Chondrocyte (in vitro differentiated cells): Measurements from ENCODE around the gene TRIM56. TPM values are rescaled to one million over a fixed set of nuclear protein-coding genes. Genes with fewer than 3 reads are reported as not detected.
A peak's percentile ranks its signal among the peaks of the same experiment; 100 is the strongest.

Experiments used
- DNase-seq: peaks from one replicate; pipeline ENCODE4 v3.0.0; 2021; ENCODE audit warnings: mixed read lengths, low spot score
- H3K27ac Mint-ChIP-seq: one replicate; pipeline ENCODE4 v1.8.0; 2021; ENCODE audit warnings: mild to moderate bottlenecking, moderate library complexity, mixed read lengths; ENCODE audit not compliant: unreplicated experiment
- H3K27me3 Mint-ChIP-seq: 2 replicates; pipeline ENCODE4 v1.8.0; 2021; ENCODE audit warnings: low read depth, mixed read lengths
- H3K36me3 Mint-ChIP-seq: 2 replicates; pipeline ENCODE4 v1.8.0; 2021; ENCODE audit warnings: low read depth, mixed read lengths
- H3K4me1 Mint-ChIP-seq: 2 replicates; pipeline ENCODE4 v1.8.0; 2021; ENCODE audit warnings: low read depth, mild to moderate bottlenecking, mixed read lengths
- H3K4me3 Mint-ChIP-seq: one replicate; pipeline ENCODE4 v1.8.0; 2021; ENCODE audit warnings: mild to moderate bottlenecking, moderate library complexity, mixed read lengths; ENCODE audit not compliant: unreplicated experiment
- H3K9me3 Mint-ChIP-seq: 2 replicates; pipeline ENCODE4 v1.8.0; 2021; ENCODE audit warnings: low read depth, mixed read lengths
- total RNA-seq: library from RNA; stranded (reverse); gene quantifications from 3 replicates; pipeline ENCODE4 v1.2.1, GENCODE V29; 2021
- TF ChIP-seq, protein P1 (sequence below): fragments of 200-600 bp; sonication (generic); IDR thresholded peaks from 2 replicates; pipeline ENCODE4 v1.5.0; 2021; ENCODE audit warnings: antibody characterized with exemption, mild to moderate bottlenecking, moderate library complexity

TRIM56 gene
- total RNA-seq, 1 donor from 2014 or later: 30.4 TPM

DNA sequence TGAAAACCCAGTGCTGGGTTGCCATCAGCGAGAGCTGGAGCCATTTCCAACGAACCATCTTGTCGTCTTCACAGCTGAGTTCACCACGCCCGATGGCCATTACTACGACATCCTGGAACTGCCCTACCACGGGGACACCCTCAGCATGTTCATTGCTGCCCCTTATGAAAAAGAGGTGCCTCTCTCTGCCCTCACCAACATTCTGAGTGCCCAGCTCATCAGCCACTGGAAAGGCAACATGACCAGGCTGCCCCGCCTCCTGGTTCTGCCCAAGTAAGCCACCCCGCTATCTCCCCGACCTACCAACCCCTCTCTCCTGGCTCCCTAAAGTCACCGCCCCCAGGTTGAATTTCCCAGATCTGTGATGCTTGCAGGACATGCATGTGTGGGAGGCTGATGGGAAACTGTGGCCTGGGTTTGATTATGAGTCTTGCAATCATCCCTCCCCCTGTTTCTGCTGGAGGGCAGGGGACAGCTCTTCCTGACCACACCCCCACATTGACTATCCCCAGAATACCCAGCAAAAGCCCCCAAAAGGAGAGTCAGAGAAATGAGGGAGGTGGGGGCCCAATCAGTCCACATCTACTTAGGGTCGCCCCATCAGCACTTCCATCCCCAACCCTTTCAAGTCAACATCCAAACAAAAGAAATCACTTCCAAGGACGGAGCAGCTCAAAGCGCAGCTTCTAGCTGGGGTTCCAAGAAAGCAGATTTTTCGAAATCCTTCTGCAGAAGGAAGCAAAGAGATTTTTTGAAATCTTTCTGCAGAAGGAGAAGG, 48.5 kb downstream of the TRIM56 start:
- Mint-ChIP-seq H3K4me3 (peak overlapping the region; percentile 91), H3K4me1 (peaks cover 97% of the 10 kb centered on the region), H3K36me3 (peaks cover 83% of the 10 kb centered on the region), H3K9me3 (no peaks in the 10 kb centered on the region), H3K27me3 (no peaks in the 10 kb centered on the region), H3K27ac (peak overlapping the region; percentile 97)
- DNase-seq: no peak
- TF ChIP-seq, protein P1, sequence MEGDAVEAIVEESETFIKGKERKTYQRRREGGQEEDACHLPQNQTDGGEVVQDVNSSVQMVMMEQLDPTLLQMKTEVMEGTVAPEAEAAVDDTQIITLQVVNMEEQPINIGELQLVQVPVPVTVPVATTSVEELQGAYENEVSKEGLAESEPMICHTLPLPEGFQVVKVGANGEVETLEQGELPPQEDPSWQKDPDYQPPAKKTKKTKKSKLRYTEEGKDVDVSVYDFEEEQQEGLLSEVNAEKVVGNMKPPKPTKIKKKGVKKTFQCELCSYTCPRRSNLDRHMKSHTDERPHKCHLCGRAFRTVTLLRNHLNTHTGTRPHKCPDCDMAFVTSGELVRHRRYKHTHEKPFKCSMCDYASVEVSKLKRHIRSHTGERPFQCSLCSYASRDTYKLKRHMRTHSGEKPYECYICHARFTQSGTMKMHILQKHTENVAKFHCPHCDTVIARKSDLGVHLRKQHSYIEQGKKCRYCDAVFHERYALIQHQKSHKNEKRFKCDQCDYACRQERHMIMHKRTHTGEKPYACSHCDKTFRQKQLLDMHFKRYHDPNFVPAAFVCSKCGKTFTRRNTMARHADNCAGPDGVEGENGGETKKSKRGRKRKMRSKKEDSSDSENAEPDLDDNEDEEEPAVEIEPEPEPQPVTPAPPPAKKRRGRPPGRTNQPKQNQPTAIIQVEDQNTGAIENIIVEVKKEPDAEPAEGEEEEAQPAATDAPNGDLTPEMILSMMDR: no peak

DNA sequence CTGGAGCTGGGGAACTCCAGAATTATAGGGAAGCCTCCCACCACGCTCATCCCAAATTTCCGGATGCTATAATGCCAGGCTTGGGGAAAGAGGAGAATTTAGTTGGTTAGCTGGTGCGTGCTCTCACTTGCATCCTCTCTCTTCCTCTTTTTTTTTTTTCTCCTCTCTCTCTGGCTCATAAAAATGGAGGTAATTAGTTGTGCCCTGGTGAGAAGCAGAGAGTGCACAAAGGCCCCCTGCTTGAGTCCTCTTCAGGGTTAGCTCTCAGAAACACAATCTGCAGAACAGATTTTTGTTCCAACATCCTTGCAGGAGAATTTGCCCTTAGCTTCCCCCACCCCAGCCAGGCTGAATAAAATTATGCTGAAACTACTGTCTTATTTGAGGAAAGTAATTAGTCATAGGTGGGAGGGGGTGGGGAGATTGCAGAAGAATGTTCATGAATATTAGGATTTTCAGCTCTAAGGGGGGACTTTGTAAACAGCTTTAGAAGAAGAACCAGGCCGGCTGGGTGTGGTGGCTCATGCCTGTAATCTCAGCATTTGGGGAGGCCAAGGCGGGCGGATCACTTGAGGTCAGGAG, 49.2 kb downstream of the TRIM56 start:
- Mint-ChIP-seq H3K36me3 (peaks cover 78% of the 10 kb centered on the region), H3K27me3 (no peaks in the 10 kb centered on the region), H3K27ac (peak overlapping the region; percentile 97), H3K4me3 (peak overlapping the region; percentile 59), H3K4me1 (peaks cover 96% of the 10 kb centered on the region), H3K9me3 (no peaks in the 10 kb centered on the region)
- TF ChIP-seq, protein P1: no peak
- DNase-seq: no peak

DNA sequence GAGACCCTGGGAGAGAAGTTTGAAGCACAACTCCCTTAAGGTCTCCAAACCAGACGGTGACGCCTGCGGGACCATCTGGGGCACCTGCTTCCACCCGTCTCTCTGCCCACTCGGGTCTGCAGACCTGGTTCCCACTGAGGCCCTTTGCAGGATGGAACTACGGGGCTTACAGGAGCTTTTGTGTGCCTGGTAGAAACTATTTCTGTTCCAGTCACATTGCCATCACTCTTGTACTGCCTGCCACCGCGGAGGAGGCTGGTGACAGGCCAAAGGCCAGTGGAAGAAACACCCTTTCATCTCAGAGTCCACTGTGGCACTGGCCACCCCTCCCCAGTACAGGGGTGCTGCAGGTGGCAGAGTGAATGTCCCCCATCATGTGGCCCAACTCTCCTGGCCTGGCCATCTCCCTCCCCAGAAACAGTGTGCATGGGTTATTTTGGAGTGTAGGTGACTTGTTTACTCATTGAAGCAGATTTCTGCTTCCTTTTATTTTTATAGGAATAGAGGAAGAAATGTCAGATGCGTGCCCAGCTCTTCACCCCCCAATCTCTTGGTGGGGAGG, 52.5 kb downstream of the TRIM56 start:
- H3K27ac Mint-ChIP-seq: peak overlapping the region; percentile 99
- H3K4me3 Mint-ChIP-seq: peak overlapping the region; percentile 43
- DNase-seq: no peak
- TF ChIP-seq, protein P1: no peak
- H3K27me3 Mint-ChIP-seq: no peaks in the 10 kb centered on the region
- H3K9me3 Mint-ChIP-seq: no peaks in the 10 kb centered on the region
- H3K36me3 Mint-ChIP-seq: peaks cover 46% of the 10 kb centered on the region
- H3K4me1 Mint-ChIP-seq: peaks cover 69% of the 10 kb centered on the region

DNA sequence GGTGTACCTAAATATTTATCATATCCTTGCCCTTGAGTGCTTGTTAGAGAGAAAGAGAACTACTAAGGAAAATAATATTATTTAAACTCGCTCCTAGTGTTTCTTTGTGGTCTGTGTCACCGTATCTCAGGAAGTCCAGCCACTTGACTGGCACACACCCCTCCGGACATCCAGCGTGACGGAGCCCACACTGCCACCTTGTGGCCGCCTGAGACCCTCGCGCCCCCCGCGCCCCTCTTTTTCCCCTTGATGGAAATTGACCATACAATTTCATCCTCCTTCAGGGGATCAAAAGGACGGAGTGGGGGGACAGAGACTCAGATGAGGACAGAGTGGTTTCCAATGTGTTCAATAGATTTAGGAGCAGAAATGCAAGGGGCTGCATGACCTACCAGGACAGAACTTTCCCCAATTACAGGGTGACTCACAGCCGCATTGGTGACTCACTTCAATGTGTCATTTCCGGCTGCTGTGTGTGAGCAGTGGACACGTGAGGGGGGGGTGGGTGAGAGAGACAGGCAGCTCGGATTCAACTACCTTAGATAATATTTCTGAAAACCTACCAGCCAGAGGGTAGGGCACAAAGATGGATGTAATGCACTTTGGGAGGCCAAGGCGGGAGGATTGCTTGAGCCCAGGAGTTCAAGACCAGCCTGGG, 53.1 kb downstream of the TRIM56 start:
- no peak for DNase-seq
- TF ChIP-seq, protein P1: peak; percentile 93
- H3K4me3 Mint-ChIP-seq: peak overlapping the region; percentile 43
- H3K36me3 Mint-ChIP-seq: peaks cover 40% of the 10 kb centered on the region
- peak overlapping the region; percentile 99 for H3K27ac Mint-ChIP-seq
- H3K27me3 Mint-ChIP-seq: no peaks in the 10 kb centered on the region
- H3K4me1 Mint-ChIP-seq: peaks cover 63% of the 10 kb centered on the region
- no peaks in the 10 kb centered on the region for H3K9me3 Mint-ChIP-seq

DNA sequence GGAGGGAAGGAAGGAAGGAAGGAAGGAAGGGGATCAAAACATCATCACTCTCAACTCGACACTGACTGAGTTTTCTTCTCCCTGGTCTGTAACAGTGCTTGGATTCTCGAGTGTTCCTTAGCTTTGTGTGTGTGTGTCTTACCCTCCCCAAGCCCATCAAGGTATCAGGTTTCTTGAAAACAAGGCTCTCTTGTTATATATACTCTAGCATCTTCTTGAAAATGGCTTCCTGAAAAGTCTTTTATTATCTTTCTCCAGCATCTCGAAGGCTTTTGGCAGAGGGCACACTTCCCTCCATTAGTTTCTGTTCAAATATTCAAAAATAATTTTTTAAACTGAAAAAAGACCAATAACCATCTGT, 55.0 kb downstream of the TRIM56 start:
- H3K27ac Mint-ChIP-seq: peak overlapping the region; percentile 90
- H3K4me3 Mint-ChIP-seq: no peak overlapping the region

More for the DNA sequence above, 55.0 kb downstream of the TRIM56 start:
- Mint-ChIP-seq H3K4me1 (peaks cover 49% of the 10 kb centered on the region), H3K27me3 (no peaks in the 10 kb centered on the region), H3K9me3 (no peaks in the 10 kb centered on the region), H3K36me3 (peaks cover 21% of the 10 kb centered on the region)
- TF ChIP-seq, protein P1: no peak
- no peak for DNase-seq
